Suprapubic skin (tissue), 4 donors: ENCODE results near the gene FNIP1. TPM values are rescaled to one million over a fixed set of nuclear protein-coding genes. Genes with fewer than 3 reads are reported as not detected.
"Not testable (repeated sequence)": the region's sequence is repeated elsewhere in the genome, so short reads cannot be mapped to it uniquely, and the experiment has no call there.

Source experiments
- DNase-seq, 2 donors: peaks; one replicate each; pipeline ENCODE4 v3.0.0-alpha.2; 2019; ENCODE audit warnings: low spot score in 2 of 2
- H3K27ac ChIP-seq: fragments of 200-600 bp; sonication (generic); one replicate; pipeline ENCODE4 v1.5.1; 2019
- H3K27me3 ChIP-seq: fragments of 200-600 bp; sonication (generic); one replicate; pipeline ENCODE4 v1.5.1; 2019
- H3K36me3 ChIP-seq: fragments of 200-600 bp; sonication (generic); one replicate; pipeline ENCODE4 v1.5.1; 2019
- H3K4me1 ChIP-seq: fragments of 200-600 bp; sonication (generic); one replicate; pipeline ENCODE4 v1.5.1; 2019
- H3K4me3 ChIP-seq: fragments of 200-600 bp; sonication (generic); one replicate; pipeline ENCODE4 v1.5.1; 2019; ENCODE audit warnings: mild to moderate bottlenecking
- H3K9me3 ChIP-seq: fragments of 200-600 bp; sonication (generic); one replicate; pipeline ENCODE4 v1.5.1; 2019
- EP300 ChIP-seq: sonication (generic); formaldehyde crosslinking; IDR thresholded peaks from one replicate; pipeline ENCODE4 v1.6.1; 2017; ENCODE audit warnings: antibody characterized with exemption
- POLR2A ChIP-seq, 2 donors: fragments of 450-650 bp; IDR thresholded peaks; one replicate each; pipeline ENCODE4 v1.6.1; 2017; ENCODE audit warnings: antibody characterized with exemption in 2 of 2, mild to moderate bottlenecking in 2 of 2, moderate library complexity in 2 of 2
- POLR2AphosphoS5 ChIP-seq, 3 donors: sonication (generic); formaldehyde crosslinking; IDR thresholded peaks; one replicate each; pipeline ENCODE4 v1.6.1; 2017; ENCODE audit warnings: antibody characterized with exemption in 3 of 3
- WGBS: methylation state at CpG from one replicate; pipeline ENCODE4 v1.1.5; 2018; 5-methylcytosine and 5-hydroxymethylcytosine counted together
- total RNA-seq, 4 donors: library from RNA; depleted of rRNA; stranded (reverse); fragments of >200 nt; gene quantifications; one replicate each; pipeline ENCODE4 v1.1.0, GENCODE V29; 2016
- TF ChIP-seq, protein P1 (sequence below), 2 donors: fragments of 200-600 bp in 1 of 2; fragments of 450-650 bp in 1 of 2; sonication (generic) in 1 of 2; IDR thresholded peaks; one replicate each; pipeline ENCODE4 v1.5.1; 2016 to 2019; ENCODE audit warnings: antibody characterized with exemption in 2 of 2, mild to moderate bottlenecking in 1 of 2, moderate library complexity in 1 of 2

Gene FNIP1
- total RNA-seq, 4 donors from 2014 or later, result 24.6 to 65.4 (median 26.9) TPM

DNA sequence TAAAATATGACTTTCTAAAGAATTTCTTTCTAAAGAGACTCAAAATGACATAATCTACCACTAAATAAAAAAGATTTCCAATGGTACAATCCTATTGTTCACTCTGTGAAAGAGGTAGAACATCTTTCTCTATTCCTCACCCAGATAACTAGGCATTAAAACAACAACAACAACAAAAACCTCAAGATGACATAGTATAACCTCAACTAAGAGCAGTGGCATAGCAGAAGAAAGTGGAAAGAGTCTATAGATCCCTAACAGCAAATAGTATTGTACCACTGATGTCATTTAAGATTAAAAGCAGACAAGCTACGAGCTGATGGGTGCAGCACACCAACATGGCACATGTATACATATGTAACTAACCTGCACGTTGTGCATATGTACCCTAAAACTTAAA, 191.7 kb downstream of the FNIP1 start:
- Histone ChIP-seq H3K27ac (no peak overlapping the region), H3K4me1 (peaks cover 9% of the 10 kb centered on the region), H3K27me3 (no peaks in the 10 kb centered on the region), H3K36me3 (peaks cover 10% of the 10 kb centered on the region), H3K4me3 (no peak overlapping the region), H3K9me3 (no peaks in the 10 kb centered on the region)
- WGBS, result 96% methylated on average over 2 of the region's 2 CpGs
- DNase-seq, result no peak
- TF ChIP-seq POLR2A (IDR thresholded peaks at IDR 0.05) (no peak), POLR2AphosphoS5 (IDR thresholded peaks at IDR 0.05) (no peak), EP300 (no peak)
- TF ChIP-seq, protein P1, sequence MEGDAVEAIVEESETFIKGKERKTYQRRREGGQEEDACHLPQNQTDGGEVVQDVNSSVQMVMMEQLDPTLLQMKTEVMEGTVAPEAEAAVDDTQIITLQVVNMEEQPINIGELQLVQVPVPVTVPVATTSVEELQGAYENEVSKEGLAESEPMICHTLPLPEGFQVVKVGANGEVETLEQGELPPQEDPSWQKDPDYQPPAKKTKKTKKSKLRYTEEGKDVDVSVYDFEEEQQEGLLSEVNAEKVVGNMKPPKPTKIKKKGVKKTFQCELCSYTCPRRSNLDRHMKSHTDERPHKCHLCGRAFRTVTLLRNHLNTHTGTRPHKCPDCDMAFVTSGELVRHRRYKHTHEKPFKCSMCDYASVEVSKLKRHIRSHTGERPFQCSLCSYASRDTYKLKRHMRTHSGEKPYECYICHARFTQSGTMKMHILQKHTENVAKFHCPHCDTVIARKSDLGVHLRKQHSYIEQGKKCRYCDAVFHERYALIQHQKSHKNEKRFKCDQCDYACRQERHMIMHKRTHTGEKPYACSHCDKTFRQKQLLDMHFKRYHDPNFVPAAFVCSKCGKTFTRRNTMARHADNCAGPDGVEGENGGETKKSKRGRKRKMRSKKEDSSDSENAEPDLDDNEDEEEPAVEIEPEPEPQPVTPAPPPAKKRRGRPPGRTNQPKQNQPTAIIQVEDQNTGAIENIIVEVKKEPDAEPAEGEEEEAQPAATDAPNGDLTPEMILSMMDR (IDR thresholded peaks at IDR 0.05), result no peak

DNA sequence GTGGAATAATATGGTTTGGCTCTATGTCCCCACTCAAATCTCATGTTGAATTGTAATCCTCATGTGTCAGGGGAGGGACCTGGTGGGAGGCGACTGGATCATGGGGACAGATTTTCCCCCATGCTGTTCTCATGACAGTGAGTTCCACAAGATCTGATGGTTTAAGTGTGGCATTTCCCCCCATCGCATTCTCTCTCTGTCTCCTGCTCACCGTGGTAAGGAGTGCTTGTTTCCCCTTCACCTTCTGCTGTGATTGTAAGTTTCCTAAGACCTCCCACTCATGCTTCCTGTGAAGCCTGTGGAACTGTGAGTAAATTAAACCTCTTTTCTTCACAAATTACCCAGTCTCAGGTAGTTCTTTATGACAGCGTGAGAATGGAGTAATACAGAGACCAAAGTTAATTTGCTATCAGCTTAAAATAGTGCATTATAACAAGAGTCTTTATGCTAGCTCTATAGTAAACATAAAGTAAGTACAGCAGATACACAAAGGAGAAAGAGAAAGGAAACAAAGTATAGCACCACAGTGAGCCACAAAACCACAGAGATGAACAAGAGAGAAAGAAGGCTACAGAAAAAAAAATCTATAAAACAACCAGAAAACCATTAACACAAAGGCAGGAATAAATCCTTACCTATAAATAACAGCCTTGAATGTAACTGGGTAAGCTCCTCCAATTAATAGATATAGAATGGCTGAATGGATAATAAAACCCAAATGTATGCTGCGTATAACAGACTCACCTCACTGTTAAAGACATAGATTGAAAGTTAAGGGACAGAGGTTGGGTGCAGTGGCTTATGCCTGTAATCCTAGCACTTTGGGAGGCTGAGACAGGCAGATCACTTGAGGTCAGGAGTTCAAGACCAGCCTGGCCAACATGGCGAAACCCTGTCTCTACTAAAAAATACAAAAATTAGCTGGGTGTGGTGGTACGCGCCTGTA, 201.5 kb downstream of the FNIP1 start:
- WGBS, result 92% methylated on average over 8 of the region's 8 CpGs
- no peak for DNase-seq
- no peaks in the 10 kb centered on the region for H3K9me3 ChIP-seq
- peaks cover 8% of the 10 kb centered on the region for H3K4me1 ChIP-seq
- no peaks in the 10 kb centered on the region for H3K36me3 ChIP-seq
- H3K4me3 ChIP-seq, result no peak overlapping the region
- TF ChIP-seq POLR2A (IDR thresholded peaks at IDR 0.05) (no peak), EP300 (no peak), POLR2AphosphoS5 (IDR thresholded peaks at IDR 0.05) (no peak)
- TF ChIP-seq, protein P1 (IDR thresholded peaks at IDR 0.05), result no peak
- H3K27me3 ChIP-seq, result no peaks in the 10 kb centered on the region
- H3K27ac ChIP-seq, result no peak overlapping the region

DNA sequence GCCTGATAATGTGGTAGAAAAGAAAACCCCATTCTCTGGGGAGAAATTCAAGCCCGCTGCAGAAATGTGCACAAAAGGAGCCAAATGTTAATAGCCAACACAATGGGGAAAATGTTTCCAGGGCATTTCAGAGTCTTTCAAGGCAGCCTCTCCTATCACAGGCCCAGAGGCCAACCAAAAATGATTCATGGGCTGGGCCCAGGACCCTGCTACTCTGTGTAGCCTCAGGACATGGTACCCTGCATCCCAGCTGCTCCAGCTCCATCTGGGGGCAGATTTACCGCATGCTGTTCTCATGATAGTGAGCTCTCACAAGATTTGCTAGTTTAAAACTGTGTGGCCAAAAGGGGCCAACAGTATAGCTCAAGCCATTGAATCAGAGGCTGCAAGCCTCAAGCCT, 202.9 kb downstream of the FNIP1 start:
- no peak overlapping the region for H3K27ac ChIP-seq
- H3K27me3 ChIP-seq, result no peaks in the 10 kb centered on the region
- TF ChIP-seq, protein P1 (IDR thresholded peaks at IDR 0.05), result no peak
- no peak for TF ChIP-seq POLR2AphosphoS5 (IDR thresholded peaks at IDR 0.05)
- TF ChIP-seq EP300, result no peak
- TF ChIP-seq POLR2A (IDR thresholded peaks at IDR 0.05), result no peak
- WGBS, result 64% methylated on average over 2 of the region's 2 CpGs
- no peak overlapping the region for H3K4me3 ChIP-seq
- no peaks in the 10 kb centered on the region for H3K9me3 ChIP-seq
- no peaks in the 10 kb centered on the region for H3K36me3 ChIP-seq
- DNase-seq, result no peak
- H3K4me1 ChIP-seq, result peaks cover 8% of the 10 kb centered on the region

DNA sequence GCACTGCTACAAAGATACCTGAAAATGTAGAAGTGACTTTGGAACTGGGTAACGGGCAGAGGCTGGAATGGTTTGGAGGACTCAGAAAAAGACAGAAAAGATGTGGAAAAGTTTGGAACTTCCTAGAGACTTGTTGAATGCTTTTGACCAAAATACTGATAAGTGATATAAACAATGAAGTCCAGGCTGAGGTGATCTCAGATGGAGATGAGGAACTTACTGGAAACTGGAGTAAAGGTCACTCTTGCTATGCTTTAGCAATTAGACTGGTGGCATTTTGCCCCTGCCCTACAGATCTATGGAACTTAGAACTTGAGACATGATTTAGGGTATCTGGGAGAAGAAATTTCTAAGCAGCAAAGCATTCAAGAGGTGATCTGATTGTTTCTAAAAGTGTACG, 203.4 kb downstream of the FNIP1 start:
- not testable (repeated sequence) for DNase-seq, H3K4me1 ChIP-seq, H3K9me3 ChIP-seq, H3K27me3 ChIP-seq, H3K36me3 ChIP-seq, H3K27ac ChIP-seq, H3K4me3 ChIP-seq
- 76% methylated on average over 2 of the region's 2 CpGs for WGBS

Other genes starting within 250 kb of the FNIP1 start
- 10 to 100 TPM; 17.8 to 38.3 (median 20.6) TPM for gene RAPGEF6, start 161.8 kb downstream of the FNIP1 start, total RNA-seq
- gene MEIKIN, start 148.6 kb upstream of the FNIP1 start, total RNA-seq, result not detected
- under 1 TPM in 3 of 4 donors, not detected in 1; 0.21 to 0.89 (median 0.23) TPM for gene ACSL6, start 214.6 kb upstream of the FNIP1 start, total RNA-seq